ENCODE data around the gene MRPS2.
"Not testable (repeated sequence)": the region's sequence is repeated elsewhere in the genome, so short reads cannot be mapped to it uniquely, and the experiment has no call there.

Gene MRPS2

DNA sequence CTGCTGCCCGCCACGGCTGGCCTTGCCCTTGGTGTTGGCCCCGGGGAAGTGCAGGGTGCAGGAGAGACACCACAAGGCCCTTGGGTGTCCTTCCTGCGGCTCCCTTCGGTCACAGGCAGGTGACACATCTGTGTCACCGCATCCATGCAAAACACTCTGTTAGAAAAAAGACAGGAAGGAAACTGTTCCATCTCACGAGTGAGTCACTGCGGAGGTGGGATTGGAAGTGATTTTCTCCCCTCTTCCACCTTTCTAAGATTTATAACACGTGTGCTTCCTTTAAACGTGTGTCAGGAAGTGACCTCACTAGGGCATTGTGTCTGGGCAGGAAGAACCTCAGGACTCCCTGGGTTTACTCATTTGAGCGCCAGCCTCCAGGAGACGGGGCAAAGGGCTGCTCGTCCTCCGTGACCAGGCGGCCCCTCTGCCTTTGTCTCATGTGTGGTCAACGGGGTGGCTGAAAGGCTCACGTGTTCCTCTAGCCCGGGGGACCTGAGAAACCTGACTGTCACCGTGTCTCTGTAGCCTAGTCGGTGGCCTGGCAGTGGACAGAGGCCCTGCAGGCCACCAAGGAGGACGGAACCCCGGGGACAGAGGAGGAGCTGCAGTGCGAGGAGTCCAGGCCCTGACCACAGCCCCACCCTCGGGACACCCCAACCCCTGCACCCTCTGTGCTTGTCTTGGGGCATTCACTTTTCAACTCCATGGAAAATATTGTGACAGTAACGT lies 15.8 kb downstream of the MRPS2 start:
- no peak for DNase-seq

DNA sequence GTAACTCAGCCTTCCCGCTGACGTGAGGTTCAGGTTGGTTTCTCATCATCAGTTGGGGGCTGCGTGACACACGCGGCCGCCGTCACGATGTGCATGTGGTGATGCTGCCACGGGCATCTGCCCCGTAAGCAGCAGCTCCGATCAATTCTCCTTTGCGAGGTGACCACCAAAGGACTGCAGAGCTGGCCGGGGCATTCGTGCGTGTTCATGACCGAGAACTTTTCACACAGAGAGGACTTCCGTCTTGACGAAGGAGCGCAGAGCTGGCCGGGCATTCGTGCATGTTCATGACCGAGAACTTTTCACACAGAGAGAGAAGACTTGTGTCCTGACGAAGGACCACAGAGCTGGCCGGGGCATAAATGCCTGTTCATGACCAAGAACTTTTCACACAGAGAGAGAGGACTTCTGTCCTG lies 16.9 kb downstream of the MRPS2 start:
- no peak for DNase-seq

DNA sequence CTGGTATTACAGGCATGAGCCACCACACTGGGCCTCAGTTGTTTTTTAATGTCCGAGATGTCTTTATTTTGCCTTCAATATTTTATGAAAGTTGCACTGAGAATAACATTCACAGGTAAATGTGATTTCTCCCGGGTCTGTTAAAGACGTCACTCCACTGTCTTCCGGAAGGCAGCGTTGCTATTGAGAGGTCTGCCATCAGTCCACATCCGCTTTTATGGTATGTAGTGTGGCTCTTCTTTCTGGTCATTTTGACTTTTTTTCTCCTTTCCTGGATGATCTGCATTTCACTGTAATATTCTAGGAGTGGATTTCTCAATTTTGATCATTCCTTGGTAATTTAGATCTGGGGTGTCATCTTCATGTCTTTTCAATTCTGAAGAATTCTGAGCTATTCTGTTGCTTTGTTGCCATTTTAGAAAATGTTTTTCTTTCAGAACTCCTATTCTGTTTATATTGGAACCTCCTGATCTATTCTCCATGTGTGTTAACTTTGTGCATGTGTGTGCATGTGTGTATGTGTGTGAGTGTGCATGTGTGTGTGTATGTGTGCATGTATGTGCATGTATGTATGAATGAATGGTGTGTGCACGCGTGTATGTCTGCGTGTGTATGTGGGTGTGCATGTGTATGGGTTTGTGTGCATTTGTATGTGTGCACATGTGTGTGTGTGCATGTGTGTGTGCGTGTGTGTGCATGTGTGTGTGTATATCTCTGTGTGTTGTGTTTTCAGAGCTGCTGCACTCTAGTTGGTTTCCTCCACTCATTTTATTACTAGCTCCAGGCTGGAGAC lies 18.9 kb downstream of the MRPS2 start:
- DNase-seq = no peak

DNA sequence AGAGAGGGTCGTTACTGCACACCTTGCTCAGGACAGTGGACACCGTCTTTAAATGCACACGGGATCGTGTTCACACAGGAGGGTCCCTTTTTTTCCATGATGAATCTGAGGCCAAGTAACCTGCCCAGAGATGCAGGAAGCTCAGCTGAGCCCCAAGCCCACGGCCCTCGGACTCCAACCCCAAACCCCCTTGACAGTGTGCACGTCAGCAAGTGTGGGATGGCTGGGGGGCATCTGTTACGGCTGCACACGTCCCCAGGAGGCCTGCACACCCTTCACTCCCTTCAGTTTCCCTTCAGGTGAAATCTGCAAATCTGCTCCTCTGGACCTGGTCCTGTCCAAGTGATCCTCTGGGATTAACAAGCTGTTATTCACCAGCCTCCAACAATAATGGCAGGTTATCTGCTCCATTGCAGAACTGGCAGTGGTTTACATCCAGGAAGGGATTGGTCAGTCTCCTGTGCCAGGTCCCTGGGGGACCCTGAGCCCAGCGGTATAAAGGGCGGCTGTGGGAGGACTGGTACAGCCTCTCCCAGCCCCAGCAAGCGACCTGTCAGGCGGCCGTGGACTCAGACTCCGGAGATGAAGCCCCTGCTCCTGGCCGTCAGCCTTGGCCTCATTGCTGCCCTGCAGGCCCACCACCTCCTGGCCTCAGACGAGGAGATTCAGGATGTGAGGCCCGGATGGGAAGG lies 20.6 kb downstream of the MRPS2 start, which contains the start of gene LCN1:
Gene LCN1 (plus strand): TSS at position 525 of the 692 bp plus-strand sequence. CDS start 58 bp downstream, at position 583.
- DNase-seq = no peak

DNA sequence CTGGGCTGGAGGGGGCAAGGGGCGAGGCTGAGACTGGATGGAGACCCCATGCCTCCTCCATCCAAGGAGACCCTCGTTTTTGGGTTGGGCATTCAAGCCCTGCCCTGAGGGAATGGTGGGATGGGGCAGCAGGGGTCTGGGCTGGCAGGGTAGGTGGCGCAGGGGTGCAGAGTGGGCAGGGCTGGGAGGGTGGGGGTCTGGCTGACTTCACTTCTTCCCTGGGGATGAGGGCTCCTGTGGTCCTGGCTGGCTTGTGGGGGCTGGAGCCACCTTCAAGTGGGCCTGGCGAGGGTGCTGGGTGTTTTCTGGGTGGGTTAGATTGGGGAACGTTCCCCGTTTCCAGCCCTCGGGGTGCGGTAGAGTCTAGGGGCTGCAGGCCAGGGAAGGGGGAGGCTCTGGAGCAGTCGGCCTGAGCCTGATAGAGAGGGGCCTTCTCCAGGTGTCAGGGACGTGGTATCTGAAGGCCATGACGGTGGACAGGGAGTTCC lies 21.2 kb downstream of the MRPS2 start:
- DNase-seq = no peak

DNA sequence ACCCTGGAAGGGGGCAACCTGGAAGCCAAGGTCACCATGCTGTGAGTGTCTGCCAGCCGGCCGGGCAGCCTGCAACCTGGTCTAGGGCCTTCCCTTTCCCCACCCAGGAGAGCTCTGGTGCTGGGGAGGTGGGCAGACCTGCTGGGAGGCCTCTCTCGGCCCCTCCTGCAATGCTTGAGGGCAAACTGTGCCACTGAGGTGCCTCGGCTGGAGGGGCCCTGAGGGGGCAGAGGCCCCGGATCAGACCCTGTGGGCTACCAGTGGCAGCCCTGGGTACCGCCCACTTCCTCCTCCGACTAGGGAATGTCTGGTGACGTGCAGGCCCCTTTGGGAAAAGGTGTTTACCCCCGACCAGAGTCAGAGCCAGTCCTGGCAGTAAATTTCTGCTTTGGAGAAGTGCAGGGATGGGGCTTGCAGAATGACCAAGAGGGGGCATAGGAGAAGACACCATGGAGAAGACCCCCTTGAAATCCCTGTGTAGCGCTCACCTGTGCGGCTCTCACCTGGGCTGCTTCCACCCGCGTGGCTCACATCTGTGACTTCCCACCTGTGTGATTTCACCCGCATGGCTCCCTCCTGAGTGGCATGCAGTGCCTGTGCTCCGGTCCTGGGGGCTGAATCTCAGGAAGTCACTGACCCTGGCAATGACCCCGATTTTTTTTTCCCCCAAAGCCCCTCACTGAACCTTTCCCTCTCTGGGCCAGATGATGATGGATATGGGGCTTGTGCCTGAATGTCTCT lies 21.8 kb downstream of the MRPS2 start:
- no peak for DNase-seq

DNA sequence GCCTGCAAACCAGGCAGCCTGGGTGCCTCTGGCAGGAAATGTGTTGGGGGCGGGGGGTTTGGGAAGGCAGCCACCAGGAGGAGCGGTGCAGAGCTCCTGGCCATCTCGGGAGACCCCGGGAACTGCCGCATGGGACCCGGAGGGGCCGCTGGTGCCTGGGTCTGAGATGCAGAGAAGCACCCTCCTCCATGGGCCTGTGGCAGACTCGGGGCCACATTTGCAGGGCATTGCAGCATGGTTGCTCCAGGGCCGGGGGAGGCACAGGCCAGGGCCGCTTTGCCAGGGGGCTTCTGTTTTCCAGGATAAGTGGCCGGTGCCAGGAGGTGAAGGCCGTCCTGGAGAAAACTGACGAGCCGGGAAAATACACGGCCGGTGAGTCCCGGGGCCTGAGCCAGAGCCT lies 22.4 kb downstream of the MRPS2 start:
- no peak for DNase-seq

DNA sequence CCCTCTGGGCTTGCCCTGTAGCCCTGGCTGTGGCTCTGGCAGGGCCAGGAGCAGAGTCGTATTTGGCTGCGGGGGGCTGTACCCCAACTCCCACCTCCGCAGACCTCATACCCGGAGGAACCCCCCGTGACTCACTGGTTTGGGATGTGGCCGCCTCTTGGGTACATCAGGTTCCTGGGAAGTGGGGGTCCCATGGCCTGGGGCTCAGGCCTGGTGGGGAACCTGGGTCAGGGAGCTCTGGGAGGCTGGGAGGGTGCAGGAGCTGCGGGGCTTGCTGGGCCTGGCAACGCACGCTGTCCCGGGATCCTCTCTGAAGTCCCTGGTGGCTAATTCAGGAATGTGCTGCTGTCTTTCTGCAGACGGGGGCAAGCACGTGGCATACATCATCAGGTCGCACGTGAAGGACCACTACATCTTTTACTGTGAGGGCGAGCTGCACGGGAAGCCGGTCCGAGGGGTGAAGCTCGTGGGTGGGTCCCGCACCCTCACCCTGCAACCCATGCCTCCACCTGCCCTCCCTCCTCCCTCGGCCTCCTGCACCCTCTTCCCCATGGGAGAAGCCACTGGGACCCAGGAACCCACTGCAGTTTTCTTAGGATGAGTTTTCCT lies 23.1 kb downstream of the MRPS2 start:
- DNase-seq = no peak

DNA sequence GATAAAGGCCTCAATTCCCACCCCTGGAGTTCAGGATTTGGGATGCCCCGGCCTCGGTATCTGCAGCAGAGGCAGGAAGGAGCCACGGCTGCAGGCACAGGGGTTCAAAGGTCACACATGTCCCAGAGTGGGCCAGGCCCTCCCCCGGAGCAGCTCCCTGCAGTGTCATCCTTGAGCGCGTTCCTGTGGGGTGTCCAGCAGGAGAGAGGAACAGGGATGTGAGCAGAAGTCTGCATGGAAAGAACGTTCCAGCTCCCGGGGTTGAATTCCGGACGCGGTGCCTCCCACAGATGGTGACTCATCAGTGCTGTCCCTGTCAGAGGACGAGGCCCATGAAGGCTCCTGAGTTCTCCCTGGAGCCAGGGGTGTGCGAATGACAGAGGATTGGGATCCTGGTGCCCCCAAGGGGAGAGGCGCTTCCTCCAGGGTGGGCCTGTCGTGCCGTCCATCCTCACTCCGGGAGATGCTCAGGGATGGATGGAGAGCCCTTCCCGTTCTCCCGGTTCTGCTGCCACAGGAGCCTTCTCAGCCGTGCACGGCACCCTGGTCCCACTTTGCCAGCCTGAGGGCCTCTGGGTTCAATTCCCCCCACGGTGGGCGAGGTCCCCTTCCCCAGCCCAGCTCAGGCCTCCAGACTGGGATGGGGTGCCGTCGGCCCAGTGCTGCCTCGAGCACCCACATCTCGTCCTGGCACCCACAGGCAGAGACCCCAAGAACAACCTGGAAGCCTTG lies 23.8 kb downstream of the MRPS2 start:
- DNase-seq = no peak

DNA sequence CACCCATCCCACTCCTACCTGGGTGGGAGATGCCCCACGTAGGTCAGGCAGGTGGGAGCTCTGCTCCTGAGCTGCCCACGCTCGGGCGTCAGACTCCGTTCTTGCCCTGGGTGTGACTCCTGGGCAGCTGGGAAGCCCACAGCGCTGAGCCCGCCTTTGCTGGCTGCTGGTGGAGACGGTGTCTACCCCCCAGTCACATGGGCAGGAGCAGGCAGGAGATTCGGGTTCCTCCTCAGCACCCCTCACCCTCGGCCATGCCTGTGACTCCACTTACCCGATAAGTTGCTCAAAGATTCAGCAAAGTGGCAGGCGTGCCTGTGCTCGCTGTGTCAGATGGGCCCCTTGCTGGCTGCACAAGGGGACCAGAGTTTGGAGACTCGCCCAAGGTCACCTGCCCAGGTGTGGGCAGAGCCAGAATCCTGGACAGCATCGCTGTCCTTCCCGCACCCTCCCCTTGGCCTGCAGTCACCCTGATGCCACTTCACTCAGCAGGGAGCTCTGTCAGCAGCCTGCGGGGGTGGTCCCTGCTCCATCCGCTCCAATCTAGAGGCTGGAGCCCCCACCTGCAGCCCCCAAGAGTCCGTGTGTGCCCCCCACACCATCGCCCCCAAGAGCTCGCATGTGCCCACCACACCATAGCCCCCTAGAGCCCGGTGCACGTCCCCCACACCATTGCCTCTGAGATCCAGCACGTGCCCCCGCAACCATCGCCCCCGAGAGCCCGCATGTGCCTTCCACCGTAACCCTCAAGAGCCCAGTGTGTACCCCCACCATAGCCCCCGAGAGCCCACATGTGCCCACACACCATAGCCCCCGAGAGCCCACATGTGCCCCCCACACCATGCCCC lies 25.0 kb downstream of the MRPS2 start:
- no peak for DNase-seq

DNA sequence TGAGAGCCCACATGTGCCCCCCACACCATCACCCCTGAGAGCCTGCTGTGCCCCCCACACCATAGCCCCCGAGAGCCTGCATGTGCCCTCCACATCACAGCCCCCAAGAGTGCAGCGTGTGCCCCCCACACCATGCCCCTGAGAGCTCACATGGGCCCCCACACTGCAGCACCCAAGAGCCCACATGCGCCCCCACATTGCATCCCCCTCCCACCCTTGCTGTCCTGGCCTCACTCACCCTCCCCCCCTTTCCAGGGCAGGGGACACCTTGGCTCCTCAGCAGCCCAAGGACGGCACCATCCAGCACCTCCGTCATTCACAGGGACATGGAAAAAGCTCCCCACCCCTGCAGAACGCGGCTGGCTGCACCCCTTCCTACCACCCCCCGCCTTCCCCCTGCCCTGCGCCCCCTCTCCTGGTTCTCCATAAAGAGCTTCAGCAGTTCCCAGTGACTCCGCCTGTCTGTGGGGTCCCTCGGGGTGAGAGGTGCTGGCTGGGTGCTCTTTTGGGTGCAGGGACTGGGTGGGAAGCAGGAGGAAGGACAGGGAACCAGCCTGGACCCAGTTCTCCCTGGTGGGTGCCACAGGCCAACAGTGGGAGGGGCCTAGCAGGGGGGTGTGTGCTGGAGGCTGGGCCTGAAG lies 25.7 kb downstream of the MRPS2 start:
- no peak for DNase-seq

DNA sequence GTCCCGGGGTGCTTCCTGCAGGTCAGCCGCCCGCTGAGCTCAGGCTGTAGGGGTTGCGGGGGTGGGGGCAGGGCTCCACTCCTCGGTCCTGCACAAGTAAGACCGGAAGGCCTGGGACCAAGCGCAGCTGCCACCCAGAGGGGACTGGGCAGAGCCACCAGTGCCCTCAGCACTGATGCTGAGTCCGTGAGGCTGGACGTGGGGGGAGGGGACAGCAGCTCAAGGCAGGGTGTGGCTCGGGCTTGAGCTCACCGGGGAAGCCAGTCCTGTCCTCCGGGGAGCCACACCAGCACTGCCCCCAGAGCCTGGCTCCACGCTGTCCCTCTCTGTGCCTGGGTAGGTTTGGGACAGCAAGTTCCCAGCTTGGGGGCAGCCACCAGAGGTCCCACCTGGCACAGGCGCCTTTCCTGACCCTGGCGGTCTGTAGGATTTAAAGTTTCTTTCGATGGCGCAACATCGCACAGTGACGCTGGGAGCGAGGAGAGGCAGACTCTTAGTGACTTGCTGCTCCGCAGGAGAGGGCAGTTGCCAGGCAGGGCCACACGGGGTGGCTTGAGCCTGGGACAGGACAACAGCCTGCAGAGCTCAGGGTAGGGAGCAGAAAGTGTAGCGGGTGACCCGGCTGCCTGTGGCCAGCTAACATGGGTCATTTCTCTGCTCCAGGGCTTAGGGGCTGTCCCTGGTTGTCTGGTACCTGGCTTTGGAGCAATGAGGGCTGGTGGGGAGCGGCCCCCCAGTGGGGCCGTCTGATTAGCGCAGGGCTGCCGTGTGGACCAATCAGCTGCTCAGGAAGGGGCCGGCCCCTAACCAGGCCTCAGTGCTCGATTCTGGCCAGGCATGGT lies 26.5 kb downstream of the MRPS2 start:
- DNase-seq = no peak

DNA sequence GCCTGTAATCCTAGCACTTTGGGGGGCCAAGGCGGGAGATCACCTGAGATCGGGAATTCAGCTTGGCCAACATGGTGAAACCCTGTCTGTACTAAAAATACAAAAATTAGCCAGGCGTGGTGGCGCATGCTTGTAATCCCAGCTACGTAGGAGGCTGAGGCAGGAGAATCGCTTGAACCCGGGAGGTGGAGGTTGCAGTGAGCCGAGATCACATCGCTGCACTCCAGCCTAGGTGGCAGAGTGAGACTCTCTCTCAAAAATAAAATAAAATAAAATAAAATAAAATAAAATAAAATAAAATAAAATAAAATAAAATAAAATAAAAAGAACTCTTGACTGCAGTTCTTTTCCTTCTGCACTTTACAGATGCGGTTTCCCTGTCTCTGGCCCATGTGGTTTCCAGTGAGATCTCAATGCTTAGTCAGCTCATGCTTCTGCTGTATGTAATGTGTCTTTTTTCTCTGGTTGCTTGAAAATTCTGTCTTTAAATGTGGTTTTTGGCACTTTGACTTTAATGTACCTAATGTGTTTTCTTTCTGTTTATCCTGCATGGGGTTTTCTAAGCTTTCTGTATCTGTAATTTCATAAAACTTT lies 28.5 kb downstream of the MRPS2 start:
- not testable (repeated sequence) for DNase-seq

DNA sequence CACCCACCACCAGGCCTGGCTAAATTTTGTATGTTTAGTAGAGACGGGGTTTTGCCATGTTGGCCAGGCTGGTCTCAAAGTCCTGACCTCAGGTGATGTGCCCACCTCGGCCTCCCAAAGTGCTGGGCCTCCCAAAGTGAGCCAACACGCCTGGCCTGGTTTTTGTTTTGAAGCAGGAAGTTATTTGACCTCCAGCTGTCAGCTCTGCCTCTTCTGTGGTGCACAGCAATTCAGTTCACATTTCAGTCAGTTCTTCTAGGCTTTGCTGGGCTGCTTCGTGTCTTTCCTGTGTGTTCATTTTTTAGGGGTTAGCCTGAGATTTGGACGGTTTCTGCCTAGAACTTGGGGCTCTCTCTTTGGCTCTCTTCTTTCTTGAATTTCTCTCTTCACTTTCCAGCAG lies 29.7 kb downstream of the MRPS2 start:
- DNase-seq = no peak

DNA sequence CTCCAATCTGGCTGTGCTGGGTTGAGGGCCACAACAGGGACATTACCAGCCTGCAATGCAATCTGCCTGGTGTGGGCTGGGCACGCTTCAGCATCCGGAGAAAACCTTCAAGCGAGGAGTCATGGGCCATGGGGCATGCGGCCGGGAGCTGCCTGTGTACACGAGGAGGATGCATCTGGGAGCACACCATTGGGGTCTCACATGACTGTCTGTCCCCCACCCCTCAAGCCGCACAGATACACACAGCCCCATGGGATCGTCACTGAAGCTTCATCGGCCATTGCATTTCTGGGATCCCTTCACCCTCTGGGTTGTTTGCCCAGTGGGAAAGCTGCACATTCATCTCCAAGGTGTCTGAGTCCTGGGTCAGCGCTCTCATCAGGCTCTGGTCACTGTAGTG lies 30.6 kb downstream of the MRPS2 start:
- no peak for DNase-seq

DNA sequence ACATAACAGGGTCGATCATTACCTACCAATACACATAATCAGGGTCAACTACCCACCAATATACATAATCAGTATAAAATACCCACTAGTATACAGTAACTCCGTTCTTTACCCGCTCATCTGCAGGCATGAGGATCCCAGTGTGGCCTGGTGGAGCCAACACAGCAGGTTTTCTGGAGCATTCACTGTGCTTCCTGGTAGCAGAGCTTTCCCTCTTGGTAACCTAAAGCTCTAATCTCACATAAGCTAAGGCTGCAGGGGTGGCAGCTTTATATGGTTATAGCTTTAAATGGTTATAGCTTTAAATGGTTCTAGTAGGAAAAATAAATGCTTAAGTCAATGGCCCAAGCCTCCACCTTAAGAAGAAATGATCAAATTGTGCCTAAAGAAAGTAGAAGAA lies 32.6 kb downstream of the MRPS2 start:
- no peak for DNase-seq

DNA sequence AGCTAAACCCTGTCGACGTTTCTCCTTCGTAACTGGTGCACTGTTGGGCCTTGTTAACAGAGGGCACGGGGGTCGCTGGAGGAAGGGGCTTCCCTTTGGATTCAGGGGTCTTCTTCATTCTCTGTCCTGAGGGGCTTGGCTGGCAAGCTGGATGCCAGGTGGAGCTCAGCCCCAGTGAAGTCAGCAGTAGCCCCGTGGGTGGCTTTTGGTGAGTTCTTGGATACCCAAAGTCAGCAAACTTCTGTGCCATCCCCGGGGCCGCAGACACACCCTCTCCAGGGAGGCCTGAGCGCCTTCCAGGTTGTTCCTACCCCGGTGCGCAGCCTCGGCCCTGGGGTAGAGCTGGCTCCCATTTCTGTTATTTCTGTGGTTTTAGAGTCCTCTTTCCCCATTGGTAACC lies 33.2 kb downstream of the MRPS2 start:
- DNase-seq = no peak

DNA sequence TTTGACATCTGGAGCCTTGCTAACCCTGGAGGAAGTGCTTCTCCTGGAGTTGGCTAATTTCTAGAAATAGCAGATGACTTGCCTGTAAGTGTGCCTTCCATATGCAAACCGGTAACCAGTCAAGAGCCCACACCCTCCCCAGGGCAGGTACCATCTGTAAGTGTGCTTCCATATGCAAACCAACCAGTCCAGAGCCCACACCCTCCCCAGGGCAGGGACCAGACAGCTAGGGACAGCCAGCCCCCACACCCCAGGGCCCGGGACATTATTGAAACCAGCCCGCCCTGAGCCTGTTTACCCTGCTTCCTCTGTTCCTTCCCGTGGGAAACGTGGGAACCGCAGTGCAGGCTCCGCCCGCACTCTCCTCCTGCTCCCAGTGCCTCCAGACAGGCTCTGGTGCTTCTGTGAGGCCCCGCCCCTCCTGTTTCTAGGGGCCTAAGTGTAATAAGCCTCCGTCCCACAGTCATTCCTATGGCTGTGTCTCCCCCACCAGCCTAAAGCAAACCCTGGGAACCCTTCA lies 33.8 kb downstream of the MRPS2 start:
- DNase-seq = not testable (repeated sequence)

DNA sequence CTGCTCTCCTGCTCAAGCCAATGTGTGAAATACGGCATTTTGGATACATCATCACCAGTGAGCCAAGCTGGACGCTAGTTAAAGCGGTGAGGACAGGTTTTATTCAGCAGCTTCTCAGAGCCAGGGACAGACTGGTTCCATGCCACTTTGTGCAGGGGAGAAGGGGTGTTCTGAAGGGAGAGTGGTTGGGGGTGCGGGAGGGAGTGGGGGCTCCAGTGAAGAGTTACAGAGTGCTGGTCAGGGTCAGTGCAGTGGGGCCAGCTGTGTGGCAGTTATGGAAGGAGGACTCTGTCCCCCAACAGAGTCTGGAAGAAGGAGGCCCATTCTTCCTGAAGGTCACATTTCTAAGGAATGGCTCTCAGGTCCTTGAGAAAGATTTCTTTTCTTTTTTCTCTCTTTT lies 34.3 kb downstream of the MRPS2 start:
- DNase-seq = not testable (repeated sequence)
